RCC 7860 (cell line): ENCODE results near the gene NOS1AP.
"Not testable (repeated sequence)": the region's sequence is repeated elsewhere in the genome, so short reads cannot be mapped to it uniquely, and the experiment has no call there.

Source experiments
- DNase-seq: peaks from one replicate; pipeline ENCODE4 v3.0.0-alpha.2; 2015; ENCODE audit warnings: low spot score
- FAIRE-seq: peaks from 2 replicates; lab custom pipeline; 2012; peaks lifted over from hg19 to GRCh38; lab: Jason Lieb, UNC

The NOS1AP gene

DNA sequence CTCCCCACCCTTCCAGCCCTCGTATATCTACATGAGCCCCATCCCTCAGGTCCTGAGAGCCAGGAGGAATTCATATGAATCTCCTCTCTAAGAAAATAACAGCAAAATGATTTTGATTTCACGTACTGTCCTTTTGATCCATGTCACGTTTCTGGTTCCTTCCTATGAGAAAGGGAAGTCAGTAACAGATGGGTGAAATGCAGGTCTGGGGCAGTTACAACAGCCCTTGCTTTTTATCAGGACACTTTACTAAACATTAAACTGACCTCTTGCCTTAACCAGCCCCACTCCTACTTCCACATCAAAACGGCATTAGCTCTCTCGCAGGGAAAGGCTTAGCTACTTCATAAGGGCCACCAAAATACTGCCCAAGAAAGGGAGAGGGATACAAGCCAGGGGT lies 248.1 kb downstream of the NOS1AP start:
- no peak for FAIRE-seq
- DNase-seq: no peak

DNA sequence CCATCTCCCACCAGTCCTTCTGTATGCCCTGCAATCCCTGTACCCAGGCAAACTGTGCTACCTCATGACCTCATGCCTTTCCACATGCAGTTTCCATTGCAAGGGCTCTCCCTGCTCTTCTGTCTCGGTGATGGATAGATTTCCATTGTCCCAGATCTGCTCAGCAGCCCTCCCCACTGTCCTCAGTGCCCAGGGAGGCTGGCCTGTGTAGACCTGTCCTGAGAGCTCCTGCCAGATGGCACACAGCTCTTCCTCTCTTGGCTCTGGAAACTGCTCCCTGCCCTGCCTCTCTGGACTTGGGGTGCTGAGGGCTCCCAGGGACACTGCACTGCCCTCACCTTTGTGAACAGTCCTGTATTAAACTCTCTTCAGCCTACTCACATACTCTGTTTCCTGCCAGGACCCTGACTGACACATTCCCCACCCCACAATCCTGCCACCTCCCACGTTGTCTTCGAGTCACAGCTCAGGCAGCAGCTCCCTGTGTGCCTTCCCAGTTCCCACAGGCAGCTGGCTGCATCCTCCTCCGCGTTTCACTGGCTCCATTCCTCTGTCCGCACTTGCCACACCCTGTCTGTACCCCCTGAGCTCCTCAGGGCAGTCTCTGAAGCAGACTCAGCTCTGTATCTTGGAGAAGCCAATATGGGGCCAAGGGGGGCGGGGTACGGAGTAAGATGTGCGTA lies 250.1 kb downstream of the NOS1AP start:
- DNase-seq (no peak), FAIRE-seq (no peak)

DNA sequence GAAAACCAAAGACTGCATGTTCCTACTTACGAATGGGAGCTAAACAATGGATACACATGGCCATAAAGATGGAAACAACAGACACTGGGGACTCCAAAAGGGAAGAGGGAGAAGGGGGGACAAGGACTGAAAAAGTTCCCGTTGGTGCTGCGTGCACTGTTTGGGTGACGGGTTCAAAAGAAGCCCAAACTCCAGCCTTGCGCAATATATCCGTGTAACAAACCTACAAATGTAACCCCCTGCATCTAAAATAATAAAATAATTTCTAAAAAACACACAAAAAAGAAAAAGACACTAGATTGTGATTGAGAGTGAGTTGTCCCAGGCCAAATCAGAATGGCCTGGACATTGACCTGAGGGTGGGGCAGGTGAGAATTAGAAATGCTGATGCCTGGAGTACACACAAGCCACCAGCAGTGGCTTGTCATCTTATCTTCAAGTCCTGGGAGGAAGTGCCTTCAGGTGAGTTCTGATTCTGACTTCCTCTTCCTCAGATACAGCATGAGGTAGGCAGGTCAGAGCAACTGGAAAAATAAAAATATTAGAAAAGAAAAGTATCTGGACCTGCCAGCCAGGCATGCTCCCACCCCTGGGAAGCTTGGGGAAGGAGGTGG lies 252.4 kb downstream of the NOS1AP start:
- DNase-seq (no peak), FAIRE-seq (no peak)

DNA sequence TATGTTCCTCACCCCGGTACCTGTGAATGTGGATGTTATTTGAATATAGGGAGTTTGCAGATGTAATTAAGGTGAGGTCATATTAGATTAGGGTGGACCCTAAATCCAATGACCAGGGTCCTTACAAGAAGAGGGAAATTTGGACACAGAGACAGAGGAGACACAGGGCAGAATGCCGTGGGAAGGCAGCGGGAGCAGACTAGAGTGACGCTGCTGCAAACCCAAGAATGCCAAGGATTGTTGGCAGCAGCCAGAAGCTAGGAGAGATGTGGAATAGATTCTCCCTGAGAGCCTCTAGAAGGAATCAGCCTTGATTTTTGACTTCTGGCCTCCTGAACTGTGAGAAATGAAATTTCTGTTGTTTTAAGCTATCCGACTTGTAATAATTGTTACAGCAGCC lies 253.5 kb downstream of the NOS1AP start:
- FAIRE-seq: no peak
- DNase-seq: no peak

DNA sequence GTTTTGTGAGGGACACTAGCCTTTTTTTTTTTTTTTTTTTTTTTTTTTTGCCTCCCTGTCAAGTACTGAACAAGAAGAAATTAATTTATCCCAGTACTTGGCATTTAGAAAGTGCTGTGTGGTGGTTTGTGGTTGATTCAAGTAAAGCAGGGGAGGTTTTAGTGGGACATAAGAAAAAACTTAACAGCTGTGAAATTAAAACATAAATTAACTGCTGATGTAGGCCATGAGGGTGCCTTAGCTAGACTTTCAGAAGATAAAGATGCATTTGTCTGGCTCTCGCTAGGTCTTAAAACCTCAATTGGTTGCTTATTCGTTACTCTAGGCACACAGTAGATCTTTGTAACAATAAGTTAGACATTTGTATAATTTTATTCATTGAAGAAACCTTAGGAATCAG lies 254.9 kb downstream of the NOS1AP start:
- DNase-seq (no peak), FAIRE-seq (no peak)

DNA sequence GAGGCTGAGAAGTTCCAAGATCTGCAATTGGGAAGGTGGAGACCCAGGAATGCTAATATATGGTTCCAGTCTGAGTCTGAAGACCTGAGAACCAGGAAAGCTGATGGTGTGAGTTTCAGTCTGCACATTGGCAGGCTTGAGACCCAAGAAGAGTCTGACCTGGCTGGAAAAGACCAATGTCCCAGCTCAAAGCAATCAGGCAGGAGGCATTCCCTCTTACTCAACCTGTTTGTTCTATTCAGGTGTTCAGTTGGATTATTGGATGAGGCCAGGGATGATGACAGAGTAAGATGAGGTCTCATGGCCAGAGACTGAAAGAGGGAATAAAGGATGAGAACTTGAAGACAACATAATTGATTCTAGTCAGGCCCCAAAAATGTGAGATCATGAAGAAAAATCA lies 257.1 kb downstream of the NOS1AP start:
- FAIRE-seq (no peak), DNase-seq (no peak)

DNA sequence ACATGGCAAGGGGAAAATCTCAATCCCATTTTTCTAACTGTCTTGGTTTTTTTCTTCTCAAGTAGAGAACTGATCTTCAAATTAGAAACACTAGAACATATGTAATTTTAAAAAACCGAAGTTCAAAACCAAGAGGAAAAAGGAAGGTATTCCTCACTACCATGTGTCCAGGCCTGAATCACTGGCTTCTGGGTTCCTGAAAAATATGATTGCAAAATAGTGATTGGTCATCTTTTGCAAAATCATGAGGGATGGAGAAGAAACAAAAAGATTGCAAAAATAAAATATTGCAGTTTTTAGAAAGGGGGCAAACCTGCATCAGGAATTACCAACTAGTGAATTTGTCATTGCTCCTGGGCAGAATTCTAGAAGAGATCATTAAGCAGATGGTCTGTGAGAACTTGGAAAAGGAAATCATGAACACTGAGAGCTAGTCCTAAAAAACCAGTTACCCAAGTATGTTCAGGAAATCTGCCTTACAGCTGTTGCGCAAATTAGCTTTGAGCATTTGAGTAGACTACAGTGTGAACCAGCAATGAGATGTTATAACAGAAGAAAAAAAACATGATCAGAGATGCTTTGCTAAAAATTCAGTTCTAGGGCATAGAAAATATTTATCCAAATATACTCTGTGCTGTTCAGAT lies 257.8 kb downstream of the NOS1AP start:
- no peak for DNase-seq

DNA sequence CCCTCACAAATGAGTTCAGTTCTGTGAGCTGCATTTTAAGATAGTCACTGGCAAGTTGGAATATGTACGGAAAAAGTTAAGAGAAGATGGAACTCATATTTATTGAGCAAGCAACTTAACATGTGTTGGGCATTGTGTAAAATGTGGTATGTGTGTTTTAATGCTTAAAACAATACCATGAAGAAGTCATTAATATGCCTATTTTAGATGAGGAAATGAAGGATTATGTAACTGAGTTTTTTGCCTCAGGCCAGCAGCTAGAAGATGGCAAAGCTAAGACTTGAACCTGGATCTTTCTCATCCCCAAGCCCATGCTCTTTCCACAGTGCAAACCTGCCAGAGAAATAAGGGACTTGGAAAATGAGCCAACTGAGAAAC lies 258.3 kb downstream of the NOS1AP start:
- no peak for DNase-seq
- FAIRE-seq: no peak

More for the DNA sequence above, 257.8 kb downstream of the NOS1AP start:
- no peak for FAIRE-seq

DNA sequence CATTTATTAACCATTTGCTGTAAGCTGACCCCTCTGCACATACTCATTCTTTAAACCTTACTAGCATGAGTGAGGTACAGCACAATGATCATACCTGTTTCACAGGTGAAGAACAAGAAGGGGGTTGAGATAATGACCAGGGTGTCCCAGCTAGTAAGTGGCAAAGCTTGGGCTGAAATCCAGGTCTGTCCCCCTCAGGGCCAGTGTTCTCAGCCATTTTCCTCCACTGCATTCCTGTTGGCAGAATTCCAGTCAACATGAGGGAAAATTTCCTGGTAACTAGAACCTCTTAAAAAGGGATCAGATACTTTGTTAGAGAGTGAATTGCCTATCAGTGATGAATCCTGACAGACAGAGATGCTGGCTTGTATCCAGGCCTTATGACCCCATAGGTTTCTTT lies 259.0 kb downstream of the NOS1AP start:
- no peak for DNase-seq
- FAIRE-seq: no peak

DNA sequence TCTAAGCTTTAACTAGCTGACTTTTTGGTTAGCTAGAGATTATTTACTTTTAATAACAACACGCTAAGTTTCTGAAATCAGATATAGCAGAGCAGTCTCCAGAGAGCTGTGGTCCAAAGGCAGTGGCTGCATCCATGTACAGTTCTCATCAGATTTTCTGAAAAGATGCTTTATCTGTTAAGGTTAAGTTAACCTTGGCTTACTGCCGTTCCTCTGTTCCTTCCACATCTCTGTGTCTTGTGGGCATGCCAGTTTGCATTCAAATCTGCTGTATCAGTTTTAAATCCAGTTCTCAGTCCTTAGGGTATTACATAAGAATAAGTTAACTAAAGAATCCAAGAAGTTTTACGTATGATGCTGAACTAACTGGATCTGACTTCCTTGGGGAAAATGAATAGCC lies 260.3 kb downstream of the NOS1AP start:
- FAIRE-seq: no peak
- no peak for DNase-seq

DNA sequence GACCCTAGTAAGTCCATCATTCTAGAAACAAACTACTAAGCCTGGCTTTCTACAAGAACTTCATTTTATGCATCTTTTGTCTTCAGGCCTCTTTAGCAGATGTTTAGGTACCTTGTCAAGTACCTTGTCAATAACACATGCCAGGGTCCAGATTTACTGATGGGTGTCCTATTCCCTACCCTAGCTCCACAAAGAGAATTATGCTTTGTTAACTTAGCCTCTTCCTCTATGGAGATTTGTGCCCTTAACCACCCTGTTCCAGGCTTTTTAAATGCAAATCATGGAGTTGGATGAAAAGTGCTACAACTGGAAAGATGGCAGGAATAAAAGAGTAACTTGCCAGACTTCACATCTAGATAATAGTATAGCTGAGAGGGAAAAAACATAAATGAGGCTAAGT lies 264.5 kb downstream of the NOS1AP start:
- DNase-seq (no peak), FAIRE-seq (no peak)

DNA sequence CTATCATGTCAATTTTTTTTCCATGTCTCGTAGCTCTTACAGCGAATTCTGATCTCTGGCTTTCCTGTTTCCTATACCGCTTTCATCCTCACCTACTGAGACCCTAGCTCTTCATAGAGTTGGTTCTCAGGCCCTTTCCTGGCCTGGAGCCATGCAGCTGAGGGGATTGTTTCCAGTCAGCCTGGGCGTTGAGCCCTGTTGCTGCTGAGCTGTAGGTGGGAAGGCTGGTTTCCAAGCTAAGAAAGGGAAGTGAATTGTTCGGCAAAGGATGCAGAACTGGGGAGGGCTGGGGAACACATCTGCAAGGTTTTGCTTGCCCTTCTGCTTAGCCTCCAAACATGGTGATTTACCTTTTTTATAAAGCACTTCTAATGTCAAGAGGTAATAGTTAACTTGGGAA lies 265.6 kb downstream of the NOS1AP start:
- FAIRE-seq: no peak

DNA sequence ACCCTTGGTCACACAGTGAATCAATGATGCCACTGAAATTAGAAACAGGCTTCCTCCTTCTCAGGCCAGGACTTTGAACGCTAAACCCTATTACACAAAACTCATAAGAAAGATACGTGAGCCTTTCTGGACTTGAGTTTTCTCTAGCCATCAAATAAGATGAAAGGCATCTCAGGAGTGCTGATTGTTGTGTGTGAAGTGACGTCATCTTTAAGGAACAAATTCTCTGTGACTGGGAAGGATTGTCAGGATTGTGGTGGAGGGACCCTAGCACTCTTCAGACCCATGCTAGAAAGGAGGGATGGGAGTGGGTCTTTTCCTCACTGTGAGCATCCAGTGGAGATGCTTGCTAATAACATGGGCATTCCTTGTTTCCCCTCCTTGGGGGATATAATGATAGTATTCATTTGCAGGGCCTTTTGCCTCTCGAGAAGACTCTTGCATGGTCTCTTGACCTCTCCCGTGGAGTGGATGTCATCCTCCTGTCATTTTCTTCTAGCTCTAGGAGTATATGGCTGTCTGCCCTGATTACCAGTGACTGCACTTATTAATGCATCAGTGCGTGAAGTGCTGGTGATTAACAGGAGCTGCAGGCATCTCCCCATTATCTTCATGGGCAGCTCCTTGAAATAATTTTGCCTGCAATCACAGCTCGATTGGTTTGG lies 267.3 kb downstream of the NOS1AP start:
- DNase-seq (no peak), FAIRE-seq (no peak)

More for the DNA sequence above, 265.6 kb downstream of the NOS1AP start:
- DNase-seq: no peak

DNA sequence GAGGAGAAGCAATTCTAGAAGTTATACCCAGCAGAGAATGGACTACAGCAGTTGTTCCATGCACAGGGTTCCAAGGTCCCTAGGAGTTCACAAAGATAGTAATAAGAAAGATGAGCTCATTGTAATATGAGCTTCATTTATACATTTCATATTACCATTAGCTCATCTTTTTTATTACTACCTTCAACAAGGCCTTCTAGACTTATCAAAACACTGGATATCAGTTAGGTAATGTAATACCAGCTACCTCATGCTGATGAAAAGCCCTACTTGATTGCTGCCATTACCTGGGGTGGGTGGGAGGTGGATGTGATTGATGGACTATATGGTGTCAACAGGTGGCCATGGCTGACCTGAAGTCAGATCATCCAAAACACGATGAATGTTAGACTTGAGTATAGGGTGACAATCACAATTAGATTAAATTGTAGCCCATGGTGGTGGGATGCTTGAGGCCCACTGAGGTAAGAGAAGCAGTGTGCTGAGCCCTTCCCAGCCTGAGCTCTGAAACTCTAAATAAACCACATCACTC lies 273.0 kb downstream of the NOS1AP start:
- DNase-seq: no peak
- FAIRE-seq: no peak

DNA sequence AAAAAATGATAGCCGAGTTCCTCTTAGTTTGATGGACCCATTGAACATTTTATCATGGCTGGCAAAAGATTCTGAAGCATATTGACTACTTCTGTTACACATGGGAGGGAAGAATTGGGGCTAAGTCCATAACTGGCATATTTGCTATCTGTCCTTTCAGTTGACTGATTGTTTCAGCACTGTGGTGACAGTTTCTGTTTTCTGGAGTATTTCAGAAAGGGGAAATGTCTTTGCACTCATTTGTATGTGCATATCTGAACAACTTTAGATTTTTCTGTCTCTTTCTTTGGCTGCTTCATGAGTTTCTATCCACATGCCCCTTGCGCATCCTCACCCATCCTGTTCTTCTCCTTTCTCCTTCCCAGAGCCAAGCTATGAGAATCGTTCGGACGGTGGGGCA lies 274.0 kb downstream of the NOS1AP start:
- DNase-seq: no peak
- FAIRE-seq: no peak

DNA sequence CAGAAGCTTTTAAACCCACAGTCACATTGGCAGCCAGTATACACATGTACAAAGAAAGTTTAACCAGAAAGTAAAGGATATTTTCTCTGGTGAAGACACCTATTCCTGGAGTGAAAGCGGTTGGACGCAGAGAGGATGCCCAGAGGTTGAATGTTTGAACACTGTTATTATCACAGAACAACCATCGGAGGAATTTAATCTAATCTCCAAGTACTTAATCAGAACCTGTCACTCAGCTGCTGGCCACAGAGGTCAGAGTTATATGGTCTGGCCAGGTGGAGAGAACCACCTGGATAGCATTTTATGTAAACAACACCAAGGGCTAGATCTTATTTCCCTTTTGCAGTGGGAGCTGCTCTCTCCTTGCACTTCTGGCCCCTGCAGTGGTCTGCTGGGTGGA lies 277.8 kb downstream of the NOS1AP start:
- DNase-seq (no peak), FAIRE-seq (no peak)

DNA sequence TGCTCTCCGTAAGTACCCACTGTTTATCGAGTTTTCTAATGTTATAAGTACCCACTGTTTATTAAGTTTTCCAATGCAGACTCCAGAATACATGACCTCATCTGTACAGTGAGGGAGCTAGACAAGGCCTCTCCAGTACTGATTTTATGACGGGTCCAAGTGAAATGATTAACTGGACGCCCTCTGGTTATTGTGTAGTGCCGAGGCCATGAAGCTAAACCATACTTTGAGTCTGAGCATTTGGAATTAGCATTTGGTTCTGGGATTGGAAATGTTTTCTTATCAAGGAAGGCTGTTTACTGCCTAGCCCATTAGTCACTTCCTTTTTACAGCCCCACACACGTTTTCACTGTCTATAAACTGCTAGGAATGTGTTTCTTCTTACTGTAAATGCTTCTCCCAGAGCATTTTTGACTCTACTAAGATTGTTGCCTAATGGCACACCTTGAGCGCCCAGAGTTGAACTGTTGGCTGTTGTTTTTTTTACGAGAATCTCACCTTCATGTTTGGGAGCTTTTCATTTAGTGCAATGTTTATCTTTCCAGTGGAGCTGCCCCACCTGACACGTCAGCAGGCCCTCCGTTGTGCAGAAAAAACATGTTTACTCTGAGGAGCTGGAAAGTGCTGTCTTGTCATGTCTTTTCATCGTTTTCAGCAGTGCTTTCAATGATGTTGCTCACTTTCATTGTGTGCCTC lies 280.3 kb downstream of the NOS1AP start:
- FAIRE-seq: no peak
- DNase-seq: peak; percentile 4

DNA sequence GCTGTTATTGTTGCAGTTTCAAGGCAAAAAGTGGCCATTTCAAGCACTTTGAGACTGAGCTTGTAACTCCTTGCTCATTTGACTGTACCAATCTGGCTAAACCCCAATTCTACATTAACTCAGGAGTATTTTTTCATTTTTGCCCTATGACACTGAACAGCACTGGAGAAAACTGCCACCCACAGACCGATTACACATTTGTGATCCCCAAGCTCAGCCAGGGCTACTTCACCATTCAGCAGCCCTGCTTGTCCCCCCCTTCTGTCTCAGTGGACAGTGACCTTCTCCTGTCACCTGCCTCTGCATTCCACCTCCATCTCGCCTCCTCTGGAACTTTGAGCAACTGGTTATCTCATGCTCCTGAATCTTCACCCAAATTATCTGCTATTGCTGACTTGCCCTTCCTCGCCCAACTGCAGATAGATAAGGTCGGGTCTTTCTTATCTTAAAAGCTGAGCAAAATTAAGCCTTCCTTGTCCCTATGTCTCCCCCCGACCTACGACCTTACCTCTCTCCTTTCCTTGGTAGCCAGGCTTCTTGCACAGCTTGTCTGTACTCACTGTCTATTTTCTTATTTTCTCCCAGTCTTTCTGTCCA lies 281.9 kb downstream of the NOS1AP start:
- FAIRE-seq (no peak), DNase-seq (no peak)

DNA sequence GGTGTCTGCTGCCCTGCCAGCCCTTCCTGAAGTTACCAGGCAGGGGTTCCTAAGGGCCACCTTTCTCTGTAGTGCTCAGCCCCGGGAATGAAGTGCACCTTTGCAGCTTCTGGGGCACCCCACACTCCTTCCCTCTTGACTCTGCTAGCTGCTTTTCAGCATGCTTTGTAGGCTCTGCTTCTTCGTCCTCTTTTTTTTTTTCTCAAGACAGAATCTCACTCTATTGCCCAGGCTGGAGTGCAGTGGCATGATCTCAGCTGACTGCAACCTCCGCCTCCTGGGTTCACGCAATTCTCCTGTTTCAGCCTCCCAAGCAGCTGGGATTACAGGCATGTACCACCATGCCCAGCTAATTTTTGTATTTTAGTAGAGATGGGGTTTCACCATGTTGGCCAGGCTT lies 282.4 kb downstream of the NOS1AP start:
- not testable (repeated sequence) for DNase-seq, FAIRE-seq

DNA sequence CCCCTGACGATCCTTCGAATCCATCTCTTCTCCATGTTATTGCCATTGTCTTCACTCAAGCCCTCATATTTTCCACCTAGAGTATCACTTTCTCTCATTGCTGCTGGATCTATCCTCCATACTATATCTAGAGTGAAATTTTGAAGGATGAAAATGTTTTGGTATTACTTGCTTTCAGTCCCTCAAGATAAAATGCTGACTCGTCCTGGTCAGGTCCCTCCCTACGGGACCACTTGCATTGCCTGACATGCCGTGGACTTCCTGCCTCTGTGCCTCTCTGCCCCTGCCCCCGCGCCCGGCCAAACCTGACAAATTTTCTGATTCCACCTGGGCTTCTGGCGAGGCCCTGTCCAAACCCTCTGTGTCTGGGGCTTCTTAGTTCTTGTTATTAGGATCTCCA lies 283.6 kb downstream of the NOS1AP start:
- DNase-seq: no peak
- no peak for FAIRE-seq

DNA sequence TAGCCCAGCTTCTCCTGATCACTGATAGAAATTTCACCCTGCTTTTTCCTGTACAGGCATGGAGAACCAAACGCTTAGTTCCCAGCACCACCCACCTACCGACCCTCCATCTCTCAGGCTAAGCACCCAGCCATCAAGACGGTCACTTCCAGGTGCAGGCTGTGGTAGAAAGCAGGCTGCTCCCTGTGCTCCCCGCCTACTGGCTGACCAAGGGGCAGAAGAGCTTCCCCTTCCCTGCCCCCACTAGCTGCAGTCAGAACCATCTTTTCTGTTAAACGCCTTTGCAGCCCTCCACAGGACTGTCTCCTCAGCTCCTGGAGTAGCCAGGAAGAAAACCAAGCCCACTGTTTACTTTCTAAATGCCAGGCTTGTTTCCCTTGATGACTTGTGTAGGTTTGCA lies 284.2 kb downstream of the NOS1AP start:
- no peak for DNase-seq
- FAIRE-seq: no peak
